Measurements from ENCODE around the gene TDO2.

TDO2 gene

GRCh38 chr4:155954939-155955338 lies 51.4 kb downstream of the TDO2 start:
- DNase-seq, result no peak

GRCh38 chr4:155956461-155956860 lies 53.0 kb downstream of the TDO2 start:
- no peak for DNase-seq

DNA sequence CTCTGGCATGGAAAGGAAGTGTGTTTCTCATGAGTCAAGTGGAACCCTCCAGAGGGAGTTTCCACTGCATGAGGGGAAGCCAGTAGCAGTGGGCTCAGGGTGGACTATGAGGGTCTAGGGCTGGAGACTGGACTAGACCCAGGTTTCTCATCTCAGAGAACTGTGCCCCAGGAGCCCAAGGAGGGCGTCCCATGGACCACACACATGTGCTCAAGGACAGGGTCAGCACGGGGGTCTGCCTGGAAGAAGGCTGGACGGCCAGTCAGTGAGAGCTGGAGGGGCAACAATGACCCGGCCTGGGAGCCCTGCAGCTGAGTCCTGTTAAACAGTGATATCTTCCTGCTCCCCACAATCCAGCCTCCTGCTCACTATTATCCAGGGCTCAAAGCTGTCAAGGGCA lies 55.9 kb downstream of the TDO2 start:
- DNase-seq, result no peak

- DNase-seq, result no peak
Measured at GRCh38 chr4:155960522-155960921, 57.0 kb downstream of the TDO2 start.

DNA sequence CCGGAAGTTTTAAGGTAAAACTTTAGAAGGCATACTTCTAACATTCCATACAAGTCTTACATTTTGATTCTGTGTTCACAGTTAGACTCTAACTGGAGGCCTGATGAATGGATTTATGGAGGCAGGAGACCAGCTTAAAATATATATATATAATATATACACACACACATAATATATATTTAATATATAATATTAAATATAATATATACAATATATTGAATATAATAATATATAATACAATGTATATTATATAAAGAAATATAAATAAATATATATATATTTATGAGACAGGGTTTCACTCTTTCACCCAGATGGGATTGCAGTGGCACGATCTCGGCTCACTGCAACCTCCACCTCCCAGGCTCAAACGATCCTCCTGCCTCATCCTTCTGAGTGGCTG lies 58.1 kb downstream of the TDO2 start:
- DNase-seq, result no peak

GRCh38 chr4:155962767-155963166 lies 59.3 kb downstream of the TDO2 start:
- no peak for DNase-seq

- DNase-seq, result no peak
Measured at GRCh38 chr4:155964016-155964891, 60.8 kb downstream of the TDO2 start.

DNA sequence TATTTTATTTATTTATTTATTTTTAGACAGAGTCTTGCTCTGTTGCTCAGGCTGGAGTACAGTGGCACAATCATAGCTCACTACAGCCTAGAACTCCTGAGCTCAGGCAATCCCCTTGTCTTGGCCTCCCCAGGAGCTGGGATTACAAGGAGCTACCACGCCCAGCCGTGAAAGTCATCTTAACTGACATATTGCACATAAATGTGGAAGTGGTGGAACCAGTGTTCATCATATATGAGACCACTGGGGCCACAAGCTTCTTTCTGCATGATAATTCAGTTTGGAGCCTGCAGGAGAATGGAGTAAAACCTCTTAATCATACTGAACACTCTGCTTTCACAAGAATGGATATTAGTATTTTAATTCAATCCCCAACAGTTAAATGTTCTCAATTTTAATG lies 62.7 kb downstream of the TDO2 start:
- DNase-seq, result no peak

- DNase-seq, result no peak
Measured at GRCh38 chr4:155966731-155967395, 63.4 kb downstream of the TDO2 start.

Data from stimulated activated naive CD4-positive, alpha-beta T cell treated with Interleukin-2 at 50 U/mL for 16 hours (primary cell).